SU-DHL-6 (cell line): ENCODE results near the gene SPATA31E1.

ENCODE experiments used
- CTCF ChIP-seq: fragments of 200-600 bp; sonication (generic); IDR thresholded peaks from one replicate; pipeline ENCODE4 v1.5.1; 2017; ENCODE audit warnings: antibody characterized with exemption, mild to moderate bottlenecking, low read length, moderate library complexity; ENCODE audit not compliant: insufficient read depth, poor library complexity, severe bottlenecking
- EZH2phosphoT487 ChIP-seq: fragments of 200-600 bp; sonication (generic), shearing (Covaris generic); conservative IDR thresholded peaks from 2 replicates; pipeline ENCODE4 v1.6.1; 2018; ENCODE audit warnings: mild to moderate bottlenecking, antibody characterized with exemption, low read length, moderate library complexity, mixed read lengths

- TF ChIP-seq CTCF (no peak), EZH2phosphoT487 (no peak)
These were observed 14.2 kb downstream of the SPATA31E1 start for GRCh38 chr9:87896891-87897290.
